MM.1S (cell line): ENCODE results near the gene SIRPA.

Experiments
- EZH2phosphoT487 ChIP-seq: fragments of 300-600 bp; sonication (generic); IDR thresholded peaks from 2 replicates; pipeline ENCODE4 v1.6.1; 2018; ENCODE audit warnings: antibody characterized with exemption, low read length
- TF ChIP-seq, protein P1 (sequence below): fragments of 300-600 bp; sonication (generic); IDR thresholded peaks from 2 replicates; pipeline ENCODE4 v1.5.1; 2016; ENCODE audit warnings: antibody characterized with exemption, low read length, mixed read lengths

DNA sequence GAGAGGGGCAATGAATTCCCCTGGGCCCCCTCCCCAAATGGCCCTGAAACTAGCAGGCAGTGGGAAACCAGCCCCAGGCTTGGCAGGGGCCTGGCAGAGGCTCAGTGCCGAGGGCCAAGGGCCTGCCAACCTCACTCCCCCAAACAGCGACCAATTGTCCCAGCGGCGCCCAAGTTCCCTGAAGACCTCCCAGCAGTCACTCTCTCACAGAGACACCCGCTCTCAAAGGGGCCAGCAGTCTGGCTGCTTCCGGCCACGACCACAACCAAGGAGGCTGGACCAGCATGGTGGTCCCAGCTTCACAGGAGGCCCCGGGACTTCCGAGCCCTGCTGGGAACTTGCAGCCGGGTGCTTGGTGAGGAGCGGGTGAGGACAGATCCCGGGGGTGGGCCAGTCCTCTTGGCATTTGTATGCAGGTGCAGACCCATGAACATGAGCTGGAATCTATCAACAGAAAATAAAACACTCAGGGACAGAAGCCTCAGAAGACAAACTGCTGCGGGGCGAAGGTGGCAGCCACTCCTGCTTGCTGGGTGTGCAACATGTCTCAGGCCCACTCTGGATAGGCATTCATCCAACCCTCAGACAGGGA lies 17.5 kb upstream of the SIRPA start:
- TF ChIP-seq, protein P1, sequence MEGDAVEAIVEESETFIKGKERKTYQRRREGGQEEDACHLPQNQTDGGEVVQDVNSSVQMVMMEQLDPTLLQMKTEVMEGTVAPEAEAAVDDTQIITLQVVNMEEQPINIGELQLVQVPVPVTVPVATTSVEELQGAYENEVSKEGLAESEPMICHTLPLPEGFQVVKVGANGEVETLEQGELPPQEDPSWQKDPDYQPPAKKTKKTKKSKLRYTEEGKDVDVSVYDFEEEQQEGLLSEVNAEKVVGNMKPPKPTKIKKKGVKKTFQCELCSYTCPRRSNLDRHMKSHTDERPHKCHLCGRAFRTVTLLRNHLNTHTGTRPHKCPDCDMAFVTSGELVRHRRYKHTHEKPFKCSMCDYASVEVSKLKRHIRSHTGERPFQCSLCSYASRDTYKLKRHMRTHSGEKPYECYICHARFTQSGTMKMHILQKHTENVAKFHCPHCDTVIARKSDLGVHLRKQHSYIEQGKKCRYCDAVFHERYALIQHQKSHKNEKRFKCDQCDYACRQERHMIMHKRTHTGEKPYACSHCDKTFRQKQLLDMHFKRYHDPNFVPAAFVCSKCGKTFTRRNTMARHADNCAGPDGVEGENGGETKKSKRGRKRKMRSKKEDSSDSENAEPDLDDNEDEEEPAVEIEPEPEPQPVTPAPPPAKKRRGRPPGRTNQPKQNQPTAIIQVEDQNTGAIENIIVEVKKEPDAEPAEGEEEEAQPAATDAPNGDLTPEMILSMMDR: no peak
- no peak for TF ChIP-seq EZH2phosphoT487
